ENCODE results near the gene CENPV.

The CENPV gene

DNA sequence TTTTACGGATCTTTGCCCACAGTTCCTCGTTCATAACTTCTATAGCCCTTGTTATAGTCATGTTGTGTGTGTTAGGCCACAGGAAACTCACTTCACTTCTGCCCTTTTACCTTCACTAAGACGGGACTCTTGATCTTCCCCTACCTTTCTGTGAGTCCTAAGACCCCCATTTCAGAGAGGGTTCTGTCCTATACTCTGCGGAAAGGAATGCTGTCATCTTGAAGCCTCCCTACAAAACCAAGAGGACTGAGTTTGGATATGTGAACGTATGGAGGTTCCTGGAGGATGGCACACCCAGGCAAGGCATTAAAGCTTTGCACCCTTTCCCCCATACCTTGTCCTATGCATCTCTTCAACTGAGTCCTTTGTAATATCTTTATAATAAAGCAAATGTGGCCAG lies 31.3 kb upstream of the CENPV start:
- no peak for ATAC-seq
- TF ChIP-seq ZNF70 (CRISPR knock-in tag; IDR thresholded peaks at IDR 0.05) (no peak), ZFP3 (CRISPR knock-in tag; IDR thresholded peaks at IDR 0.05) (no peak), TCF4 (CRISPR knock-in tag; IDR thresholded peaks at IDR 0.05; ENCODE audit: borderline replicate concordance) (no peak), ZNF8 (CRISPR knock-in tag; IDR thresholded peaks at IDR 0.05) (no peak), PPARA (CRISPR knock-in tag; IDR thresholded peaks at IDR 0.05; ENCODE audit: borderline replicate concordance) (no peak), ZC3H10 (CRISPR knock-in tag; IDR thresholded peaks at IDR 0.05) (no peak), CSDC2 (CRISPR knock-in tag; IDR thresholded peaks at IDR 0.05) (no peak)

DNA sequence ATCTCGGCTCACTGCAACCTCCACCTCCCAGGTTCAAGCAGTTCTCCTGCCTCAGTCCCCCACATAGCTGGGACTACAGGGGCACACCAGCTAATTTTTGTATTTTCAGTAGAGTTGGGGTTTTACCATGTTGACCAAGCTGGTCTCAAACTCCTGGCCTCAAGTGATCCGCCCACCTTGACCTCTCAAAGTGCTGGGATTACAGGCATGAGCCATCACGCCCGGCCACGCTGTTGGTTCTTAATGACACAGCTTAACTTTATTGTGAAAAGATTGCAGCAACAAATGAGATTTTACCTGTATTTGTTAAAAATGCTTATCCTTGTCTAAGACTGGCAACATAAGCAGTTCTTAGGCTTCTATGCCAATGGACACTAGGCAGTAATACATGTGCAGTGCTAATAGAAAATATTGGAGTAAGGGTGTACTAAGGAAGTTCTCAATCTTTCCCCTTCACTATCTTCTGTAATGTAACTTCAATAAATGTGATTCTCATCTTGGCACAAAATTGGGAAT lies 30.6 kb upstream of the CENPV start:
- ATAC-seq = no peak

DNA sequence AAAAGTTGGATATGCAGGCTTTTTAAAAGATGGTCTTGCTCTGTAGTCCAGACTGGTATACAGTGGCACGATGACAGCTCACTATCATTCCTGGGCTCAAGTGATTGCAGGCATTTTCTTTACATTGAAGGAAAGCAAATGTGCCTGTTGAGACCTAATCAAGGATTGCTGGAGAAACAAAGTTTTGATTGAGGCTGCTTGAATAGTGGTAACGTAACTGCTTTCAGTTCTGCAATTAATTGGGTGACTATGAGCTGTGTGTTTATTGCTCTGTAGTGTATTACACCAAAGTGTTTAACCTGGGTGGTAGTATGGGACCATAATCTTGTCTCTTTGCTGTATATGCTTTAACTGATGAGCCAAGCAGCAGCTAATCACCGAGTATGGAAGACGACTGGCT lies 29.9 kb upstream of the CENPV start:
- TF ChIP-seq, protein P1, sequence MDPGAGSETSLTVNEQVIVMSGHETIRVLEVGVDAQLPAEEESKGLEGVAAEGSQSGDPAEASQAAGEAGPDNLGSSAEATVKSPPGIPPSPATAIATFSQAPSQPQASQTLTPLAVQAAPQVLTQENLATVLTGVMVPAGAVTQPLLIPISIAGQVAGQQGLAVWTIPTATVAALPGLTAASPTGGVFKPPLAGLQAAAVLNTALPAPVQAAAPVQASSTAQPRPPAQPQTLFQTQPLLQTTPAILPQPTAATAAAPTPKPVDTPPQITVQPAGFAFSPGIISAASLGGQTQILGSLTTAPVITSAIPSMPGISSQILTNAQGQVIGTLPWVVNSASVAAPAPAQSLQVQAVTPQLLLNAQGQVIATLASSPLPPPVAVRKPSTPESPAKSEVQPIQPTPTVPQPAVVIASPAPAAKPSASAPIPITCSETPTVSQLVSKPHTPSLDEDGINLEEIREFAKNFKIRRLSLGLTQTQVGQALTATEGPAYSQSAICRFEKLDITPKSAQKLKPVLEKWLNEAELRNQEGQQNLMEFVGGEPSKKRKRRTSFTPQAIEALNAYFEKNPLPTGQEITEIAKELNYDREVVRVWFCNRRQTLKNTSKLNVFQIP (CRISPR knock-in tag; IDR thresholded peaks at IDR 0.05; ENCODE audit: borderline replicate concordance, low read depth) = no peak
- TF ChIP-seq, protein P2, sequence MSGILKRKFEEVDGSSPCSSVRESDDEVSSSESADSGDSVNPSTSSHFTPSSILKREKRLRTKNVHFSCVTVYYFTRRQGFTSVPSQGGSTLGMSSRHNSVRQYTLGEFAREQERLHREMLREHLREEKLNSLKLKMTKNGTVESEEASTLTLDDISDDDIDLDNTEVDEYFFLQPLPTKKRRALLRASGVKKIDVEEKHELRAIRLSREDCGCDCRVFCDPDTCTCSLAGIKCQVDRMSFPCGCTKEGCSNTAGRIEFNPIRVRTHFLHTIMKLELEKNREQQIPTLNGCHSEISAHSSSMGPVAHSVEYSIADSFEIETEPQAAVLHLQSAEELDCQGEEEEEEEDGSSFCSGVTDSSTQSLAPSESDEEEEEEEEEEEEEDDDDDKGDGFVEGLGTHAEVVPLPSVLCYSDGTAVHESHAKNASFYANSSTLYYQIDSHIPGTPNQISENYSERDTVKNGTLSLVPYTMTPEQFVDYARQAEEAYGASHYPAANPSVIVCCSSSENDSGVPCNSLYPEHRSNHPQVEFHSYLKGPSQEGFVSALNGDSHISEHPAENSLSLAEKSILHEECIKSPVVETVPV (CRISPR knock-in tag; IDR thresholded peaks at IDR 0.05) = no peak
- TF ChIP-seq CSDC2 (CRISPR knock-in tag; IDR thresholded peaks at IDR 0.05) = no peak
- TF ChIP-seq ISL1 (CRISPR knock-in tag; IDR thresholded peaks at IDR 0.05) = no peak
- no peak for TF ChIP-seq TOX (CRISPR knock-in tag; IDR thresholded peaks at IDR 0.05; ENCODE audit: borderline replicate concordance)
- ATAC-seq = no peak

More for the DNA sequence above, 30.6 kb upstream of the CENPV start:
- TF ChIP-seq TCF4 (CRISPR knock-in tag; IDR thresholded peaks at IDR 0.05; ENCODE audit: borderline replicate concordance) (no peak), ZFP30 (CRISPR knock-in tag; IDR thresholded peaks at IDR 0.05) (no peak), TOX (CRISPR knock-in tag; IDR thresholded peaks at IDR 0.05; ENCODE audit: borderline replicate concordance) (no peak), ZNF70 (CRISPR knock-in tag; IDR thresholded peaks at IDR 0.05) (no peak), ZNF8 (CRISPR knock-in tag; IDR thresholded peaks at IDR 0.05) (no peak), ZFP3 (CRISPR knock-in tag; IDR thresholded peaks at IDR 0.05) (no peak), ZNF565 (CRISPR knock-in tag; conservative IDR thresholded peaks at IDR 0.05; ENCODE audit: low read depth) (no peak), ESRRG (CRISPR knock-in tag; IDR thresholded peaks at IDR 0.05) (no peak), ZC3H10 (CRISPR knock-in tag; IDR thresholded peaks at IDR 0.05) (no peak), OSR1 (CRISPR knock-in tag; IDR thresholded peaks at IDR 0.05) (no peak)
- TF ChIP-seq, protein P2 (CRISPR knock-in tag; IDR thresholded peaks at IDR 0.05) = no peak
- TF ChIP-seq, protein P3, sequence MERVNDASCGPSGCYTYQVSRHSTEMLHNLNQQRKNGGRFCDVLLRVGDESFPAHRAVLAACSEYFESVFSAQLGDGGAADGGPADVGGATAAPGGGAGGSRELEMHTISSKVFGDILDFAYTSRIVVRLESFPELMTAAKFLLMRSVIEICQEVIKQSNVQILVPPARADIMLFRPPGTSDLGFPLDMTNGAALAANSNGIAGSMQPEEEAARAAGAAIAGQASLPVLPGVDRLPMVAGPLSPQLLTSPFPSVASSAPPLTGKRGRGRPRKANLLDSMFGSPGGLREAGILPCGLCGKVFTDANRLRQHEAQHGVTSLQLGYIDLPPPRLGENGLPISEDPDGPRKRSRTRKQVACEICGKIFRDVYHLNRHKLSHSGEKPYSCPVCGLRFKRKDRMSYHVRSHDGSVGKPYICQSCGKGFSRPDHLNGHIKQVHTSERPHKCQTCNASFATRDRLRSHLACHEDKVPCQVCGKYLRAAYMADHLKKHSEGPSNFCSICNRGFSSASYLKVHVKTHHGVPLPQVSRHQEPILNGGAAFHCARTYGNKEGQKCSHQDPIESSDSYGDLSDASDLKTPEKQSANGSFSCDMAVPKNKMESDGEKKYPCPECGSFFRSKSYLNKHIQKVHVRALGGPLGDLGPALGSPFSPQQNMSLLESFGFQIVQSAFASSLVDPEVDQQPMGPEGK (CRISPR knock-in tag; IDR thresholded peaks at IDR 0.05; ENCODE audit: borderline replicate concordance) = no peak
- TF ChIP-seq, protein P4, sequence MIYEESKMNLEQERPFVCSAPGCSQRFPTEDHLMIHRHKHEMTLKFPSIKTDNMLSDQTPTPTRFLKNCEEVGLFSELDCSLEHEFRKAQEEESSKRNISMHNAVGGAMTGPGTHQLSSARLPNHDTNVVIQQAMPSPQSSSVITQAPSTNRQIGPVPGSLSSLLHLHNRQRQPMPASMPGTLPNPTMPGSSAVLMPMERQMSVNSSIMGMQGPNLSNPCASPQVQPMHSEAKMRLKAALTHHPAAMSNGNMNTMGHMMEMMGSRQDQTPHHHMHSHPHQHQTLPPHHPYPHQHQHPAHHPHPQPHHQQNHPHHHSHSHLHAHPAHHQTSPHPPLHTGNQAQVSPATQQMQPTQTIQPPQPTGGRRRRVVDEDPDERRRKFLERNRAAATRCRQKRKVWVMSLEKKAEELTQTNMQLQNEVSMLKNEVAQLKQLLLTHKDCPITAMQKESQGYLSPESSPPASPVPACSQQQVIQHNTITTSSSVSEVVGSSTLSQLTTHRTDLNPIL (CRISPR knock-in tag; IDR thresholded peaks at IDR 0.05; ENCODE audit: low read depth) = no peak
- TF ChIP-seq, protein P1 (CRISPR knock-in tag; IDR thresholded peaks at IDR 0.05; ENCODE audit: borderline replicate concordance, low read depth) = no peak

DNA sequence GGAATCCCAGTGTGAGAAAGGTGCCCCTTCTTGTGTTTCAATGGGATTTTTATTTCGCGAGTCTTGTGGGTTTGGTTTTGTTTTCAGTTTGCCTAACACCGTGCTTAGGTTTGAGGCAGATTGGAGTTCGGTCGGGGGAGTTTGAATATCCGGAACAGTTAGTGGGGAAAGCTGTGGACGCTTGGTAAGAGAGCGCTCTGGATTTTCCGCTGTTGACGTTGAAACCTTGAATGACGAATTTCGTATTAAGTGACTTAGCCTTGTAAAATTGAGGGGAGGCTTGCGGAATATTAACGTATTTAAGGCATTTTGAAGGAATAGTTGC lies 28.2 kb upstream of the CENPV start:
- peak; percentile 2; the same call in 1 of the 3 replicates for ATAC-seq
- no peak for TF ChIP-seq ZNF565 (CRISPR knock-in tag; conservative IDR thresholded peaks at IDR 0.05; ENCODE audit: low read depth)
- no peak for TF ChIP-seq TCF4 (CRISPR knock-in tag; IDR thresholded peaks at IDR 0.05; ENCODE audit: borderline replicate concordance)
- TF ChIP-seq OSR1 (CRISPR knock-in tag; IDR thresholded peaks at IDR 0.05) = no peak
- no peak for TF ChIP-seq ZNF8 (CRISPR knock-in tag; IDR thresholded peaks at IDR 0.05)
- TF ChIP-seq ZC3H10 (CRISPR knock-in tag; IDR thresholded peaks at IDR 0.05) = no peak
- TF ChIP-seq, protein P3 (CRISPR knock-in tag; IDR thresholded peaks at IDR 0.05; ENCODE audit: borderline replicate concordance) = no peak
- TF ChIP-seq TOX (CRISPR knock-in tag; IDR thresholded peaks at IDR 0.05; ENCODE audit: borderline replicate concordance) = no peak
- no peak for TF ChIP-seq ZFP30 (CRISPR knock-in tag; IDR thresholded peaks at IDR 0.05)
- TF ChIP-seq PPARA (CRISPR knock-in tag; IDR thresholded peaks at IDR 0.05; ENCODE audit: borderline replicate concordance) = no peak
- TF ChIP-seq ZNF70 (CRISPR knock-in tag; IDR thresholded peaks at IDR 0.05) = no peak
- TF ChIP-seq, protein P2 (CRISPR knock-in tag; IDR thresholded peaks at IDR 0.05) = no peak
- TF ChIP-seq SNAI2 (CRISPR knock-in tag; IDR thresholded peaks at IDR 0.05) = no peak

Data from SK-N-SH treated with all-trans-retinoic acid at 6 μM for 48 hours (cell line).